Prostate gland (tissue), 1 donor: Measurements from ENCODE around the gene IFT74.

Experiments used
- POLR2A ChIP-seq: fragments of 450-650 bp; IDR thresholded peaks from one replicate; pipeline ENCODE4 v1.6.1; 2016; ENCODE audit warnings: antibody characterized with exemption, mild to moderate bottlenecking
- POLR2AphosphoS5 ChIP-seq: sonication (generic); formaldehyde crosslinking; IDR thresholded peaks from one replicate; pipeline ENCODE4 v1.6.1; 2017; ENCODE audit warnings: antibody characterized with exemption

GRCh38 chr9:27037499-27037898 lies 81.3 kb downstream of the IFT74 start:
- no peak for TF ChIP-seq POLR2AphosphoS5
- TF ChIP-seq POLR2A = no peak
